Bronchial epithelial cell (primary cell): ENCODE data around the gene CARD8. TPM values are rescaled to one million over a fixed set of nuclear protein-coding genes. Genes with fewer than 3 reads are reported as not detected.
A peak's percentile ranks its signal among the peaks of the same experiment; 100 is the strongest.

Experiments used
- DNase-seq: peaks from one replicate; pipeline ENCODE4 v3.0.0-alpha.2; 2010; ENCODE audit warnings: low read depth
- FAIRE-seq: peaks from 2 replicates; lab custom pipeline; 2011; peaks lifted over from hg19 to GRCh38; lab: Jason Lieb, UNC
- H3K27me3 ChIP-seq: 2 replicates; pipeline ENCODE4 v1.5.1; 2011; ENCODE audit warnings: low read length; ENCODE audit not compliant: control insufficient read depth, insufficient read depth
- H3K36me3 ChIP-seq: 2 replicates; pipeline ENCODE4 v1.5.1; 2011; ENCODE audit warnings: low read length; ENCODE audit not compliant: control insufficient read depth, insufficient read depth
- H3K4me3 ChIP-seq: 2 replicates; pipeline ENCODE4 v1.5.1; 2011; ENCODE audit warnings: mild to moderate bottlenecking, low read depth, low read length, control low read depth
- CTCF ChIP-seq: IDR thresholded peaks from 2 replicates; pipeline ENCODE4 v1.5.1; 2011; ENCODE audit warnings: mild to moderate bottlenecking, moderate library complexity, low read length, control low read depth, inconsistent platforms; ENCODE audit not compliant: insufficient read depth, severe bottlenecking
- total RNA-seq: library from RNA; depleted of rRNA; stranded (reverse); fragments of >200 nt; gene quantifications from 2 replicates; pipeline ENCODE4 v1.2.1, GENCODE V29; 2014

The CARD8 gene
- total RNA-seq, 1 donor from 2014 or later: 2.1 TPM

DNA sequence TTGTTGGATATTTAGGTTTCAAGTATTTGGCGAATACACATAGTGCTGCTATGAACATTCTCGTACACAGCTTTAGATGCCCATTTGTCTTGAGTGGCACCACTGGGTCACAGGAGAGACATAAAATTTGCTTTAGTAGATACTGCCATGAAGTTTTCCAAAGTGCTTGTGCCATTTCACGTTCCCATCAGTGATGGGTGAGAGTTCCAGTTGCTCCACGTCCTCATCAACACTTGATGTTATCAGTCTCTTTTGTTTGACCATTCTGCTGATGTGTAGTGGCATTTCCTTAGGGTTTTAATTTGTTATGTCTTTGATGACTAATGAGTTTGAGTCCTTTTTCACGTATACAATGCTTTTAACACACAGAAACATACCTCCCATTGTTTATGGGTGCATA is 74.2 kb downstream of the CARD8 start:
- Histone ChIP-seq H3K27me3 (no peaks in the 10 kb centered on the region), H3K4me3 (no peak overlapping the region), H3K36me3 (peaks cover 1% of the 10 kb centered on the region)
- FAIRE-seq (no peak), DNase-seq (no peak)
- no peak for TF ChIP-seq CTCF

DNA sequence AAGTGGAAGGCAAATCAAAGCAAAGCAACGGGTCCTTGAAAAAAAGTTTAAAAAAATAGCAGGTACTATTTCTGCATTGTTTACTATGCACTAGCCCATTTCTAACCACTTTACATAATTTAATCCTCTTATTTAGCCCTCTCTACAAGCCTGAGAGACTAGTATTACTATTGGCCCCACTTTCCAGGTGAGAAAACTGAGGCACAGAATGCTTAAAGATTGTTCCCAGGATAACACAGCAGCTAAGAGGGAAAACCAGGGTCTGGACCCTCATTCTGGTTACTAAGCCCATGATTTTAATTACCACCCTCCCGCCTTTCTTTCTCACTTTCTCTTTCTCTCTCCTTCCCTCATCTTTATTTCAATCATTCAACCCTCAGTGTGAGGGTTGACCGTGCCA is 79.5 kb downstream of the CARD8 start:
- DNase-seq: no peak
- TF ChIP-seq CTCF: no peak
- Histone ChIP-seq H3K27me3 (no peaks in the 10 kb centered on the region), H3K36me3 (peaks cover 9% of the 10 kb centered on the region), H3K4me3 (no peak overlapping the region)
- no peak for FAIRE-seq

GRCh38 chr19:48175578-48175977 is 80.1 kb downstream of the CARD8 start:
- no peak overlapping the region for H3K4me3 ChIP-seq
- no peak for DNase-seq
- TF ChIP-seq CTCF: no peak
- H3K36me3 ChIP-seq: peaks cover 9% of the 10 kb centered on the region
- no peaks in the 10 kb centered on the region for H3K27me3 ChIP-seq
- peak; percentile 40 for FAIRE-seq

- DNase-seq (no peak), FAIRE-seq (no peak)
- TF ChIP-seq CTCF: no peak
- Histone ChIP-seq H3K27me3 (no peaks in the 10 kb centered on the region), H3K36me3 (peaks cover 9% of the 10 kb centered on the region), H3K4me3 (no peak overlapping the region)
These were observed 81.2 kb downstream of the CARD8 start for GRCh38 chr19:48174445-48175030.

- no peak for FAIRE-seq
- TF ChIP-seq CTCF: no peak
These were observed 84.0 kb downstream of the CARD8 start for GRCh38 chr19:48171710-48172109.

DNA sequence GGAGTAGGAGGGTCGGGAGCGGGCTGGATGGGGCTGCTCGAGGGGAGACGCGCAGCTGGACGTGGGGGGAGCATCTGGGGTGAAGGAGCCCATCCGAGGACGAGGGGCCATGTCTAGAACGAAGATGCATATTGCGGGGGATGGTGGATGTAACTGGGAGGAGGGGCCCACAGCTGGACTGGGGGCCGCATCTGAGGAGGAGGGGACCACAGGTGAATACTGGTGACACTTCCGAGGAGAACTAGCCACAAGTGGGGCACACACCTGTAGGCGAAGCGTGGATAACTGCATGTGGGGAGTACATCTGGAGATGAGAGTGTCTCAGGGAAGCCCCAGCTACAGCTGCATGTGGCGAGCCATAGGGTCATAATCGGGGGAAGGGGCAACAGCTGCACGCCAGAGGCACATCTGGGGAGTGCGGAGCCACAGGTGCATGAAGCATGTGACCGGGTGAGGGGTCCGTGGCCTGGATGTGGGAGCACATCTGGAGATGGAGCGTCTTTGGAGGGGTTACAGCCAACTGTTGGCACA is 84.8 kb downstream of the CARD8 start:
- FAIRE-seq (no peak), DNase-seq (no peak)
- Histone ChIP-seq H3K4me3 (peak overlapping the region; percentile 76), H3K36me3 (peaks cover 9% of the 10 kb centered on the region), H3K27me3 (no peaks in the 10 kb centered on the region)
- TF ChIP-seq CTCF: no peak

More at GRCh38 chr19:48171710-48172109, 84.0 kb downstream of the CARD8 start:
- Histone ChIP-seq H3K4me3 (no peak overlapping the region), H3K36me3 (peaks cover 9% of the 10 kb centered on the region), H3K27me3 (no peaks in the 10 kb centered on the region)
- DNase-seq: no peak
